IMR-90 (cell line): ENCODE data around the gene EPOP. TPM values are rescaled to one million over a fixed set of nuclear protein-coding genes. Genes with fewer than 3 reads are reported as not detected.

ENCODE experiments used
- ATAC-seq: fragments of 200-7000 bp; cut with Tn5 transposase; 2 replicates; pipeline ENCODE4 v1.9.1; 2020; ENCODE audit warnings: low read depth, mild to moderate bottlenecking, moderate library complexity
- BruUV-seq: library from RNA; stranded (reverse); fragments of 400-500 nt; replicated peaks from 2 replicates; lab custom pipeline; 2021; lab: Mats Ljungman, UMichigan
- CTCF ChIA-PET: fragments of 300-600 bp; formaldehyde crosslinking; extraction: SDS; loops from one replicate; lab custom pipeline; 2021; ENCODE audit warnings: antibody characterized with exemption; lab: Yijun Ruan, JAX
- POLR2A ChIA-PET: fragments of 300-600 bp; sonication (Branson Sonifier 250); formaldehyde crosslinking; loops from one replicate; lab custom pipeline; 2022; ENCODE audit warnings: antibody characterized with exemption; ENCODE audit not compliant: unreplicated experiment; lab: Charles Lee
- DNase-seq: peaks from one replicate; pipeline ENCODE4 v3.0.0; 2013
- H2AFZ ChIP-seq: replicated peaks from 2 replicates; pipeline ENCODE3; 2013; ENCODE audit warnings: low read length, mild to moderate bottlenecking; ENCODE audit not compliant: poor library complexity
- H2AK5ac ChIP-seq: 2 replicates; pipeline ENCODE4 v1.6.1; 2013; ENCODE audit warnings: low read depth, low read length, inconsistent platforms
- H2AK9ac ChIP-seq: replicated peaks from 2 replicates; pipeline ENCODE3; 2013; ENCODE audit warnings: mild to moderate bottlenecking, low read depth, low read length, moderate library complexity; ENCODE audit not compliant: poor library complexity
- H2BK120ac ChIP-seq: 2 replicates; pipeline ENCODE4 v1.6.1; 2013; ENCODE audit warnings: low read depth, low read length, inconsistent platforms
- H2BK15ac ChIP-seq: 3 replicates; pipeline ENCODE4 v1.6.1; 2013; ENCODE audit warnings: low read depth, low read length, inconsistent platforms
- H2BK20ac ChIP-seq: 2 replicates; pipeline ENCODE4 v1.6.1; 2013; ENCODE audit warnings: low read depth, mild to moderate bottlenecking, inconsistent platforms, low read length, moderate library complexity
- H2BK5ac ChIP-seq: 2 replicates; pipeline ENCODE4 v1.6.1; 2013; ENCODE audit warnings: mild to moderate bottlenecking, low read depth, low read length, inconsistent platforms; ENCODE audit not compliant: poor library complexity, severe bottlenecking
- H3K14ac ChIP-seq: replicated peaks from 2 replicates; pipeline ENCODE4 v1.6.1; 2013; ENCODE audit warnings: low read depth, low read length, inconsistent platforms
- H3K18ac ChIP-seq: 2 replicates; pipeline ENCODE4 v1.6.1; 2013; ENCODE audit warnings: low read depth, low read length, control low read depth
- H3K23ac ChIP-seq: 2 replicates; pipeline ENCODE4 v1.6.1; 2013; ENCODE audit warnings: low read depth, low read length, inconsistent platforms
- H3K27ac ChIP-seq: 2 replicates; pipeline ENCODE4 v1.5.1; 2013; ENCODE audit warnings: mild to moderate bottlenecking, control low read depth, low read length; ENCODE audit not compliant: insufficient read depth
- H3K27me3 ChIP-seq: 2 replicates; pipeline ENCODE4 v1.6.1; 2013; ENCODE audit warnings: low read length; ENCODE audit not compliant: control insufficient read depth, insufficient read depth
- H3K36me3 ChIP-seq: 2 replicates; pipeline ENCODE4 v1.6.1; 2013; ENCODE audit warnings: low read length, mixed read lengths; ENCODE audit not compliant: control insufficient read depth, insufficient read depth
- H3K4ac ChIP-seq: 2 replicates; pipeline ENCODE4 v1.6.1; 2013; ENCODE audit warnings: low read depth, low read length, inconsistent platforms
- H3K4me1 ChIP-seq: 2 replicates; pipeline ENCODE4 v1.6.1; 2013; ENCODE audit warnings: low read length, mixed read lengths; ENCODE audit not compliant: control insufficient read depth, insufficient read depth
- H3K4me2 ChIP-seq: 2 replicates; pipeline ENCODE4 v1.6.1; 2013; ENCODE audit warnings: low read depth, mild to moderate bottlenecking, control low read depth, low read length, moderate library complexity
- H3K4me3 ChIP-seq: 2 replicates; pipeline ENCODE4 v1.5.1; 2013; ENCODE audit warnings: low read depth, mild to moderate bottlenecking, control low read depth, low read length, moderate library complexity; ENCODE audit not compliant: insufficient read depth
- H3K56ac ChIP-seq: 2 replicates; pipeline ENCODE4 v1.6.1; 2013; ENCODE audit warnings: low read length, inconsistent platforms; ENCODE audit not compliant: insufficient read depth; ENCODE audit errors: extremely low read depth
- H3K79me1 ChIP-seq, 2 experiments: 2 replicates each; pipeline ENCODE4 v1.6.1; 2013; ENCODE audit warnings: low read length in 2 of 2, inconsistent platforms in 1 of 2, low read depth in 1 of 2
- H3K9ac ChIP-seq: 2 replicates; pipeline ENCODE4 v1.6.1; 2013; ENCODE audit warnings: low read depth, low read length, control low read depth
- H3K9me1 ChIP-seq: 2 replicates; pipeline ENCODE4 v1.6.1; 2013; ENCODE audit warnings: low read length, inconsistent platforms; ENCODE audit not compliant: insufficient read depth
- H3K9me3 ChIP-seq: 2 replicates; pipeline ENCODE4 v1.6.1; 2013; ENCODE audit warnings: low read length; ENCODE audit not compliant: control insufficient read depth, insufficient read depth
- H4K20me1 ChIP-seq: 2 replicates; pipeline ENCODE4 v1.6.1; 2013; ENCODE audit warnings: low read length, inconsistent platforms; ENCODE audit not compliant: insufficient read depth
- H4K5ac ChIP-seq: 2 replicates; pipeline ENCODE4 v1.6.1; 2013; ENCODE audit warnings: mild to moderate bottlenecking, low read depth, low read length, control low read depth
- H4K8ac ChIP-seq, 2 experiments: 2 replicates each; pipeline ENCODE4 v1.6.1; 2013; ENCODE audit warnings: low read depth in 2 of 2, low read length in 2 of 2, control low read depth in 1 of 2, inconsistent platforms in 1 of 2
- H4K91ac ChIP-seq: 2 replicates; pipeline ENCODE4 v1.6.1; 2013; ENCODE audit warnings: low read depth, low read length, inconsistent platforms; ENCODE audit not compliant: insufficient read depth
- BHLHE40 ChIP-seq: fragments of 150-350 bp; IDR thresholded peaks from 2 replicates; pipeline ENCODE4 v1.6.1; 2016; ENCODE audit warnings: mild to moderate bottlenecking, low read depth, low read length
- CEBPB ChIP-seq: IDR thresholded peaks from 2 replicates; pipeline ENCODE4 v1.6.1; 2012; ENCODE audit warnings: low read depth, low read length, improper control_type of control experiment
- CHD1 ChIP-seq: IDR thresholded peaks from 2 replicates; pipeline ENCODE4 v1.6.1; 2012; ENCODE audit warnings: low read depth, low read length, improper control_type of control experiment
- CTCF ChIP-seq: conservative IDR thresholded peaks from 2 replicates; pipeline ENCODE4 v1.5.1; 2012; ENCODE audit warnings: mild to moderate bottlenecking, low read depth, low read length, improper control_type of control experiment
- ELK1 ChIP-seq: fragments of 150-350 bp; IDR thresholded peaks from 2 replicates; pipeline ENCODE4 v1.6.1; 2016; ENCODE audit warnings: low read depth, mild to moderate bottlenecking, low read length, moderate library complexity, borderline replicate concordance
- FOS ChIP-seq: fragments of 150-350 bp; IDR thresholded peaks from 2 replicates; pipeline ENCODE4 v1.6.1; 2016; ENCODE audit warnings: low read depth, low read length
- MAZ ChIP-seq: IDR thresholded peaks from 2 replicates; pipeline ENCODE4 v1.6.1; 2012; ENCODE audit warnings: low read depth, mild to moderate bottlenecking, low read length, improper control_type of control experiment, moderate library complexity, borderline replicate concordance
- MXI1 ChIP-seq: IDR thresholded peaks from 2 replicates; pipeline ENCODE4 v1.6.1; 2012; ENCODE audit warnings: low read depth, mild to moderate bottlenecking, low read length, moderate library complexity, borderline replicate concordance
- NFE2L2 ChIP-seq: fragments of 150-350 bp; IDR thresholded peaks from 2 replicates; pipeline ENCODE4 v1.6.1; 2016; ENCODE audit warnings: low read depth, mild to moderate bottlenecking, low read length
- POLR2A ChIP-seq: IDR thresholded peaks from 2 replicates; pipeline ENCODE4 v1.6.1; 2012; ENCODE audit warnings: mild to moderate bottlenecking, low read depth, low read length
- RAD21 ChIP-seq: IDR thresholded peaks from 2 replicates; pipeline ENCODE4 v1.6.1; 2012; ENCODE audit warnings: low read length, improper control_type of control experiment
- RCOR1 ChIP-seq: IDR thresholded peaks from 2 replicates; pipeline ENCODE4 v1.6.1; 2012; ENCODE audit warnings: mild to moderate bottlenecking, low read length, improper control_type of control experiment; ENCODE audit not compliant: insufficient replicate concordance
- SMC3 ChIP-seq: fragments of 150-350 bp; IDR thresholded peaks from 2 replicates; pipeline ENCODE4 v1.6.1; 2016; ENCODE audit warnings: low read depth, mild to moderate bottlenecking, antibody characterized with exemption, low read length, moderate library complexity
- WGBS, 2 experiments: methylation state at CpG; one replicate each; pipeline versions ENCODE4 v1.1.5 to v1.1.7; 2013; ENCODE audit warnings: missing lambda C conversion rate in 2 of 2; ENCODE audit not compliant: insufficient read length in 1 of 2; ENCODE audit errors: extremely low coverage in 2 of 2; 5-methylcytosine and 5-hydroxymethylcytosine counted together
- dilution Hi-C: fragments of 300-500 bp; cut with HindIII; formaldehyde crosslinking; loops from one replicate; pipeline ENCODE4 v1.14.3; 2018; ENCODE audit warnings: low sequenced_read_pairs; ENCODE audit not compliant: unreplicated experiment
- in situ Hi-C: fragments of 300-500 bp; cut with MboI; formaldehyde crosslinking; loops from 3 replicates; pipeline ENCODE4 v1.14.3; 2019; ENCODE audit warnings: low sequenced_read_pairs, inconsistent platforms, mixed read lengths
- intact Hi-C: fragments of 100-400 bp; cut with micrococcal nuclease; formaldehyde crosslinking; loops from 2 replicates; pipeline ENCODE4 v1.10.0; 2022
- polyA plus RNA-seq, 3 experiments: library from polyadenylated mRNA; depleted of rRNA; stranded (reverse); fragments of >200 nt; gene quantifications; 2 replicates each; pipeline ENCODE4 v1.2.3, GENCODE V29; 2012; ENCODE audit warnings: low replicate concordance in 1 of 3
- total RNA-seq: library from RNA; depleted of rRNA; stranded (reverse); fragments of >200 nt; gene quantifications from 2 replicates; pipeline ENCODE4 v1.2.3, GENCODE V29; 2012
- TF ChIP-seq, protein P1 (sequence below): fragments of 150-350 bp; IDR thresholded peaks from 2 replicates; pipeline ENCODE4 v1.6.1; 2017; ENCODE audit warnings: mild to moderate bottlenecking, antibody characterized with exemption, low read length, low read depth

Gene EPOP
- total and polyA plus RNA-seq, 2 of the 4 experiments (the other 2 are of a cell fraction): 0.36 to 0.82 TPM

GRCh38 chr17:38659415-38659814 is 15.3 kb downstream of the EPOP start:
- no peak overlapping the region for H3K14ac ChIP-seq
- no peak overlapping the region for H2AFZ ChIP-seq
- H2BK5ac ChIP-seq: no peak overlapping the region
- no peak overlapping the region for H3K4me3 ChIP-seq
- no CpG with 5 or more reads among the region's 7 CpGs for WGBS, 2 experiments
- in situ Hi-C loops: no loop called here
- no peaks in the 10 kb centered on the region for H3K36me3 ChIP-seq
- ChIA-PET POLR2A (no interaction called here), CTCF (no interaction called here)
- no peaks in the 10 kb centered on the region for H4K20me1 ChIP-seq
- H4K8ac ChIP-seq: no peak overlapping the region
- no peak overlapping the region for H3K4me2 ChIP-seq
- no peak overlapping the region for H2AK5ac ChIP-seq
- intact Hi-C loops: no loop called here
- H3K23ac ChIP-seq: no peak overlapping the region
- no peak overlapping the region for H2BK15ac ChIP-seq
- dilution Hi-C loops: no loop called here
- no TSS peak for BruUV-seq
- H2AK9ac ChIP-seq: no peak overlapping the region
- no peaks in the 10 kb centered on the region for H3K79me1 ChIP-seq
- no peak for DNase-seq
- H3K9ac ChIP-seq: no peak overlapping the region
- no peak for TF ChIP-seq CTCF
- TF ChIP-seq BHLHE40: no peak
- no peak for TF ChIP-seq MXI1
- TF ChIP-seq NFE2L2: no peak
- TF ChIP-seq MAZ: no peak
- no peak for TF ChIP-seq RCOR1
- no peak for TF ChIP-seq ELK1
- no peak for TF ChIP-seq CHD1
- TF ChIP-seq SMC3: no peak
- no peak for TF ChIP-seq RAD21
- TF ChIP-seq, protein P1, sequence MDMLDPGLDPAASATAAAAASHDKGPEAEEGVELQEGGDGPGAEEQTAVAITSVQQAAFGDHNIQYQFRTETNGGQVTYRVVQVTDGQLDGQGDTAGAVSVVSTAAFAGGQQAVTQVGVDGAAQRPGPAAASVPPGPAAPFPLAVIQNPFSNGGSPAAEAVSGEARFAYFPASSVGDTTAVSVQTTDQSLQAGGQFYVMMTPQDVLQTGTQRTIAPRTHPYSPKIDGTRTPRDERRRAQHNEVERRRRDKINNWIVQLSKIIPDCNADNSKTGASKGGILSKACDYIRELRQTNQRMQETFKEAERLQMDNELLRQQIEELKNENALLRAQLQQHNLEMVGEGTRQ: no peak
- TF ChIP-seq CEBPB: no peak
- no peak for TF ChIP-seq POLR2A
- no peak for TF ChIP-seq FOS
- H4K5ac ChIP-seq: no peak overlapping the region
- H2BK20ac ChIP-seq: no peak overlapping the region
- H3K56ac ChIP-seq: no peak overlapping the region
- no peak overlapping the region for H3K4ac ChIP-seq
- no peaks in the 10 kb centered on the region for H3K9me3 ChIP-seq
- no peak overlapping the region for H2BK120ac ChIP-seq
- H3K9me1 ChIP-seq: no peaks in the 10 kb centered on the region; the same call in 1 of the 2 replicates
- H3K18ac ChIP-seq: no peak overlapping the region
- no peak overlapping the region for H3K27ac ChIP-seq
- peaks cover 49% of the 10 kb centered on the region for H3K27me3 ChIP-seq
- H4K91ac ChIP-seq: no peak overlapping the region
- H3K4me1 ChIP-seq: no peaks in the 10 kb centered on the region
- no peak for ATAC-seq
